ENCODE data around the gene SUFU.
"Not testable (repeated sequence)": the region's sequence is repeated elsewhere in the genome, so short reads cannot be mapped to it uniquely, and the experiment has no call there.

The SUFU gene

DNA sequence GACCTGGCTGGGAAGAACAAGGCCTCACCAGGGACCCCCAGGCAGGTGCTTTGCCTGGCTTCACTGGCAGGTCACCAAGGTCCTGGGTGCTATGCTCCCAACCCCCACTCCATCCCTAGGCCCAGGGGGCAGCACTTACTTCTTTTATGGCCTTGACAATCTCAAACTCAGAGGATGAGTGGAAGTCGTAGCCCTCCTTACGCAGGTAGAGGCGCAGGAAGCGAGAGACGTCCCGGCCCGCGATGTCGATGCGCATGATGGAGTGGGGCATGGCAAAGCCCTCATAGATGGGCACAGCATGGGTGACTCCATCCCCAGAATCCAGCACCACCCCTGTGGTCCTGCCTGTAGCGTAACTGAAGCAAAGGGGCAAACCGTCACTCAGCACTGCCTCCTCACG is 19.8 kb upstream of the SUFU start:
- peak in 1 of 2 experiments; percentile 0 for DNase-seq

DNA sequence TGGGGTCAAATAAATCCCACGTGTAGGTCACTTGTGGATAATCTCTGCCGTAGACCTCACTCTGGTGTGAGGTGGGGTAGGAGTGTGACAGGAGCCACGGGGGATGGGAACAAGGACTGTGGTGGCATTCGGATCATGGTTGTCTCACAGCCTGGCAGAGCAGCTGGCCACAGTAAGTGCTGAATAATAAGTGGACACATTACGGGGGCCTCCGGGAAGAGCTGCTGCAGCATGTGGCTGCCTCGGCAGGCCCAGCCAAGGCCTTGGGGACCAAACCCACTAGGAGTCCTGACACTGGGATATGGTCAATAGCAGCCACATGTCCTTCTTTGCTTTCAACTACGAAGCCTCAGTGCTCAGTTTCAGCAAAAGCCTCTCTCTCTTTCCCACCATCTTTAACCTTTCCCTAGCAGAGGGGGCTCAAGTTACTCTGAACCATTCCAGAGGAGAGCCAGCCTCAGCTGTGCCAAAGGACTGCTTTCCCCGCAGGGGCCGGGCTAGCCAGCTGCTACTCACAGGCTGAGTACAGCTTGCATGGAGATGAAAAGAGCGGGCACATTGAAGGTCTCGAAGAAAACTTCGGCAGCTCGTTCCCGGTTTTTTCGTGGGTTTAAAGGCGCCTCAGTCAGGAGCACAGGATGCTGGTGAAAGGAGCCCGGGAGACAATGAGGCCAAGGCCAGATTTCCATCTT is 18.5 kb upstream of the SUFU start:
- no peak for DNase-seq

DNA sequence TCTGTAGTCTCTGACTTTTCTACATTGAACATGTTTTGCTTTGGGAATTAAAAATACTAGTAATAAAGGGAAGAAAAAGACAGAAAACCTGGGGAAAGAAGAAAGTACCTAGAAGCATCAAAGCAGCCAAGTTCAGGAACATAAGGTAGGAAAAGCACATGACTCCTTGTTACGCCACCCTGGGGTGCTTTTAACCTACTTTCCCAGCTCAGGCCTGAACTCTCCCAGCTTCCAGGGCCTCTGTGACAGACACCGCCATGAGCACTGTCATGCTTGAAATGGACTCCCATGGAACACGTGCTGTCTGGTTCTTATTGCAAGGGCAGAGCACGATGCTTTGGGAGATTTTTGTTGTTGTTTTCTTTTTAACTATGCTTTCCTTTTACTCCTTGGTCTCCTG is 12.6 kb upstream of the SUFU start:
- DNase-seq = no peak

DNA sequence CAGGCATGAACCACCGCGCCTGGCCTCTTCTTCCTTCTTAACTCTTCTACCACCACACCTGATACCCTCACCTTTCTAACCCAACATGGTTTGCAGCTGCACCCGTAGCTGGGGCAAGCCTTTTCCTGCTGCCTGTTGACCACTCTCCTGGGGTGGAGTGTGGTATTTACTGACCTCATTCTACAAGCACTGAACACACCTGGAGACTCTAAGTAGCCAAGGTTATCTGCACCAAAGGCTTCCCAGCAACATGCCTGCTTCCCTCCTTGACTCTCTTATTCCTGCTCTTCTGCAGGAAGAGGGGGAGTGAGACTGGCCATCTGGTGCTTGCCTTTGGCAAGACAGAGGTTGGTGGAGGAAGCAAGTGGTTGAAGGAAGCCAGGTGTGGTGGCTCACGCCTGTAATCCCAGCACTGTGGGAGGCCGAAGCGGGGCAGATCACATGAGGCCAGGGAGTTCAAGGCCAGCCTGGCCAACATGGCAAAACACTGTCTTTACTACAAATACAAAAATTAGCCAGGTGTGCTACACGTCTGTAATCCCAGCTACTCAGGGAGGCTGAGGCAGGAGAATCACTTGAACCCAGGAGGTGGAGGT is 11.3 kb upstream of the SUFU start:
- peak in 1 of 2 experiments; percentile 0 for DNase-seq

DNA sequence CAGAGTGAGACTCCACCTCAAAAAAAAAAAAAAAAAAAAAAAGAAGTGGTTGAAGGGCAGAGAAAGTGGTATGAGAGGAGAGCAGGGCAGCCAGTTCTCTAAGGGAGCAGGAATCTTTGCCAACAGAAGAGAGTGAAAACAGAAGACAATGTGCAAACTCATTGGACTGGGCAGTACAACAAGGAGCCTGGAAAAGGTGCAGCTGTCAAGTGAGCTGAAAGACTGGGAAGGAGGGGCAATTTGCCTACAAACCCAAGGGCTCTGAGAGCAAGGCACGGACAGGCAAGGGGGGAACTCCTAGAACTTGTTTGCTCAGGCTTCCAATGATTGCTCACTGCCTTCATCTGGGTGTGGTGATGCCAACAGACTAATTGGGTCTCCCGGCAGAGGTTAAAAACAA is 10.8 kb upstream of the SUFU start:
- DNase-seq = no peak

DNA sequence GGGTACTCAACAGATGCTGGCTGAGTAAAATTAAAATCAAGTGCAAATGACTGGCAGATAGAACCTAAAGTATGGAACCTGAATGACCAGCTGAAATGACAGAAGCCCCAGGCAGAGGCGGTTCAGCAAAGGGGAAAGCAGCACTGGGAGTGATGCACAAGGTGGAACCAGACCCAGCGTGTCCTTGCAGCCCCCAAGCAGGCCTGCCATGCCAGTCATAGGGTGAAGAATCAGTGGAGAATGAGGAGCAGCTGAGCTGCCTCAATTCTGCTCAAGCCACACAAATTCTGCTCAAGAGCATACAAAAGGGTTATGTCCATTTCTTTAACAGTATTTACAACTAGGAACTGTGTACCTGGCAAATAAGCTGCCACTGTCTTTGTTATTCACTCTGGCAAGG is 10.0 kb upstream of the SUFU start:
- no peak for DNase-seq

DNA sequence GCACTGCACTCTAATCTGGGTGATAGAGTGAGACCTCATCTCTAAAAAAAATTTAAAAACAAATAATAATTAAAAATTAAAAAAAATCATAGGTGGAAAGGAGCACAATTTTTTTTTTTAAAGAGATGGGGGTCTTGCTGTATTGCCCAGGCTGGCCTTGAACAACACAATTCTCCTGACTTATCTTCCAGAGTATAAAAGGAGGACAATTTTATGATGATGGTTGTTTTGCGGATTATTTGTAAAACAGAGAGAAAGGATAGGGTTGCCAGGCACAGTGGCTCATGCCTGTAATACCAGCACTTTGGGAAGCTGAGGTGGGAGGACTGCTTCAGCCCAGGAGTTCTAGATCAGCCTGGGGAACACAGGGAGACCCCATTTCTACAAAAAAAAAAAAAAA is 6.2 kb upstream of the SUFU start:
- no peak for DNase-seq

DNA sequence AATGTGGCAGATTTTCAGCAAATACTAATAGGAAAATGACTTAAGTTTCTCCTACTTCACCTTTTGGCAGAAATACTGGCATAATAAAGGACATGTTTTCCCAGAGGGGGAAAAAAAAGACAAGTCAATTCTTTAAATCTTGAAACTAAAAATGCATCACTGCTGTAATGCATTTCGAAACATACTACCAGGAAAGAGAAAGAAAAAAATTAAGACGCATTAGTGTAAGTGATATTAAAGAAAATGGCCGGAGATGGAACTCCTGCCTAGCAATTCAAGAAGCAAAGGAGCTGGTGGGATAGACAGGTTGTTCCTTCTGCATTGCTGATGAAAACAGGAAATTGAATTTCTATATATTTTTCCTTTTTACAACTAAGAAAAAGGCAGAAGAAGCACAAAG is 4.4 kb upstream of the SUFU start:
- no peak for DNase-seq

DNA sequence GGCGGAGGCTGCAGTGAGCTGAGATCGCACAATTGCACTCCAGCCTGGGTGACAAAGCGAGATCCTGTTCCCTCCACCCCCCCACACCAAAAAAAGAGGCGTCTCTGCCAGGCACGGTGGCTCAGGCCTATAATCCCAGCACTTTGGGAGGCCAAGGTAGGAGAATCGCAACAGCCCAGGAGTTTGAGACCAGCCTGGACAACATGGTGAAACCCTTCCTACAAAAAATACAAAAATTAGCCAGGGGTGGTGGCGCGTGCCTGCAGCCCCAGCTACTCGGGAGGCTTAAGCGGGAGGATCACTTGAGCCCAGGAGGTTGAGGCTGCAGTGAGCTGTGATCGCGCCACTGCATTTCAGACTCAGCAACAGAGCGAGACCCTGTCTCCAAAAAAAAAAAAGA is 3.1 kb upstream of the SUFU start:
- DNase-seq = not testable (repeated sequence)

DNA sequence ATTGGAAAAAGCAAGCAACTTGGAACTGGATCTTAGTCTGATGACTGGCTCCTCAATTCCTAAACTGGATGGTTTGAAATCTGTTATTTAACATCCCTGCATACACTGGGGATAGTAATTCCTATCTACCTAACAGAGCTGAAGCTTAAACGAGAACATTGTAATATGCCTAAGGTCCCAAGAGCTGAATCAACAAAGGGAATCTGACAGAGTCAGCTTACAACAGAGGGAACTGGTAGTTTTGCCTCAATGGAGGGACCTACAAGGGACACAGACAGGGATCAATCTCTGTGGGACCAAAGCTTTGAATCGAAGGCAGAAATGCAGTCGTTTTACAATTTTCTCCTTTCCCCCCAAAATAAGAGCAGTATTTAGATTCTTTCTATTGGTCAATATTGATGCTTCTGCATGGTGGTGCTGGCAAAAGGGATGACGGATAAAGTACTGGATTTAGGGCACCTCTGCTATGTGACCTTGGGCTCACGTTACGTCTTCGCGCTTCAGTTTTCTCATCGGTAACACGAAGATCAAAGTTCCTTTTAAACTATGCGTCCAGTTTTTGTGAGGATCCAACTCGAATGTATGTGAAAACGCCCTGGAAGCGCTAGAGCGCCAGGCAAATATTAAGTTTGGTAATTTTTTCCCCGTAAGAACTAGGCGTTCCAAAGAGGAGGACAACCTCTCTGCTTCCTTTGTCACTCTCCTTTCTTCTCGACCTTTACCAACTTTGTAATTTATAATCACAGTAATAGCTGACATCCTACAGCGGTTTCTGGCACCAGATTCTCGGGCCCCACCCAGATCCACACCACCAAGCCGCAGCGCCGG is 2.4 kb upstream of the SUFU start:
- DNase-seq = no peak

DNA sequence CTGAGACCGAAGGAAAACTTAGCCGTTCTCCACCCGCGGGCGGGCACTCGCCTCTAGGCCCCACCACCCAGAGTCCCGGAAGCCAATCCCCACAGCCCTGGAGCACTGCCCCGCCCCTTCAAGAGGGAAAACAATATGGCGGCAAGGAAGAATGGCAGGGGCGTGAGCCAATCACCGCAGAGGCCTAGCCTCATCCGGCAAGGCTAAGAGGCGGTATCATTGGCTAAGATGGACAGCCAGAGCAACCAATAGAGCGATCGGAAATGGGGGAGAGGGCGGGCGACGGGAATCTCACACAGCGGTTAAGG is 1.8 kb upstream of the SUFU start:
- peak; percentile 88 to 93 for DNase-seq

DNA sequence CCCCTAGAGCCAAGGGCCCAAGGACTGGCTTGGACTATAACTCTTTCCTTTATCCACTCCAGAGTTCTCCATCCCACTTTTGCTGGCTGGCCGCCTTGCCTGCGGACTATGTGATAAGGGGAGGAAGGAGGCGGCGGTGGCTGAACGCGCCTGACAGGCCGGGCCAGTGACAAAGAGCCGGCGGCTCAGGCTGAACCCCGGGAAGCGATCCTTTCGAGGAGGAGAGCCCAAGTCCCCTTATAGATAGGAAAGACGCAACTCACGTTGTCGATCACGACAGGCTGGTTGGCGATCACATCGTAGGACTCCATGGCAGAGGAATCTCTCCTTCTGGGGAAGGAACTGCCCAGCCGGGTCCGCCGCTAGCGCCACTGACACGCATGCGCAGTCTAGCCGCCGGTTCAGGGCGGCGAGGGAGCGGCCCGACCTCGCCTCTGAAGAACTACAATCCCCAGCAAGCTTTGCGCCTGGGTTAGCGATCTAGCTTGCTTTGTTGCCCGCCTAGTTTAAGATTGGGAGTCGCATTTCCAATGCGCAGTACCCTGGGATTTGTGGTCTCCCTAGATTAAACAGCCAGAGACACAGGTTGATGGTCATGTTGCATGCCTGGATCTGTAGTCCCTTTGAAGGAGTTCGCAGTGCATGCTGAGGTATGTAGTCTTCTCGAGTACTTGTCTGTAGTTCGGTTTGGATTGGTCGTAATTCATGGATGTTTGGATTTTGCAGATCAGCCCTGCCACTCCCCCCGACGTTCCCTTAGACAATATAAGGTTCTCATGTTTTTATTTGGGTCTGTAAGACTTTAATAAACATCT is 1.2 kb upstream of the SUFU start, which contains the start of gene ACTR1A:
TSS of gene ACTR1A (minus strand) at position 376 of the 815 bp plus-strand sequence. CDS start at position 311, 65 bp downstream.
- peak; percentile 92 to 95 for DNase-seq

DNA sequence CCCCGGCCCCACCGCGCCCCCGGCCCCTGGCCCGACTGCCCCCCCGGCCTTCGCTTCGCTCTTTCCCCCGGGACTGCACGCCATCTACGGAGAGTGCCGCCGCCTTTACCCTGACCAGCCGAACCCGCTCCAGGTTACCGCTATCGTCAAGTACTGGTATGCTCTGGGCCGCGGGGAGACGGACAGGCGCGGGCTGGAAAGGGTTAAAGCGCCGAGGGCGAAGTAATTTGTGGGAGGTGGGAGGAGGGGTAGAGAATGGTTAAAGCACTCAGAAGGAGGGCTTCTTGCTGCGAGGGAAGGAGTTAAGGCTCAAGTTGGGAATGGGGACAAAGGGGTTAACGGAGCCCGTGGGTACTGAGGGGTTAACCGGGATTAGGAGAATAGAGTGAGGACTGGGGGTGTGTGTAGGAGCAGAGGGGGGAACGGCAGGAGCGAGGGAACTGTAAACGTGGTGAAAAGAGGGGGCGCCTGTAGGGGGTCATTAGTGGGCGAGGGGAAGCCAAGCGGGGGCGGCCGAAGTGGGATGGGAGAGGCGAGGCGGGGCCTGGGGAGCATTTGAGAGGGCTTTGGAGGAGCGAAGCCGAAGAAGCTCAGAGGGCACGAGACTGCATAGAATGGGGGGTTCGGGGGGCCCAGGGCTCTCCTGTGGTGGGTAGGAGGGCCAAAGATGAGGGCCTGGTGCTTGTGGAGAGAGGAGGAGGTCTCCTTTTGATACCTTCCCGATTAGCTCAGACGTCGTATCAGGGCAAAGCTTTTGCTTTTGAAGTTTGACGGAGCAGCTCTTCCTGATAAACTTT is 605 bp downstream of the SUFU start:
- DNase-seq = peak in 1 of 2 experiments; percentile 29

DNA sequence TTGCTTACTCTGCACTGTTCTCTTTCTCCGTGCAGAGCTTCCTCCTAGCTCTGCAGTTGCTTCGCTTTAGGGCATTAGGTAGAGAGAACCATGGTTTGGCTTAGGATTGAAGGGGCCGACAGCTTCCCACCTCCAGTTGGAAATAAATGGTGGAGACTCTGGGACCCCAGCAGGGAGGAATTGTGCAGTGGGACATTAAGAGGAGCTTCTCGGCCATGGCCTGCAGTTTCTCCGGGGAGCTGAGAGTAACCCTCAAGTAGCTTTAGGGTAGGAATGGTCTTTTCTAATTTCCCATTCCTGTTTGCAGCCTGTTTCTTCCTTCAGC is 1.2 kb downstream of the SUFU start:
- DNase-seq = no peak

DNA sequence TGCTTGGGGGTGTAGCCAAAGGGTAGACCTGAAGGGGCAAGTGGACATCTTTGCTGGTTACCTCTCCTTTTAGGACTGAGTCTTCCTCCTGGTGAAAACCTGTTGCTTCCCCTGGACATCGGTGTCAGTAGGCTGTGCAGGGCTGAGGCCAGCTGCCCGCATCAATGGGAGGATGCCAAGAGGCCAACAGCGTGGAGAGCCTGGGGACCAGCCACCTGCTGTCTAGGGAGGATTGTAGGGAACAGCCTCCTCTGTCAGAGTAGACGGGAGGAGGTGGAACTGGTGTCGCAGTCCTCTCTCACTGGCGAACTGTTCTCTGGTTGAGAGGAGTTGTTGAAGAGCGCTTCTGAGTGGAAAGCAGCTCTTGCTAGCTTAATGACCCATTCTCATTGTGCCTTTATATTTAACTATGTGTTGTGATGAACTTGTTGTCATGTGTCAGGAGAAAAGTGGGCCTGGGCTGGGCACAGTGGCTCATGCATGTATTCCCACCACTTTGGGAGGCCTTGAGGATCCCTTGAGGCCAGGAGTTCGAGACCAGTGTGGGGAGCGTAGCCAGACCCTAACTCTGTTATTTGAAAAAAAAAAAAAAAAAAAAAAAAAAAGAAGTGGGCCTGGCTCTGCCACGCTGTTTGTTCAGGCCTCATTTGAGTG is 1.8 kb downstream of the SUFU start:
- DNase-seq = peak in 1 of 2 experiments; percentile 0

DNA sequence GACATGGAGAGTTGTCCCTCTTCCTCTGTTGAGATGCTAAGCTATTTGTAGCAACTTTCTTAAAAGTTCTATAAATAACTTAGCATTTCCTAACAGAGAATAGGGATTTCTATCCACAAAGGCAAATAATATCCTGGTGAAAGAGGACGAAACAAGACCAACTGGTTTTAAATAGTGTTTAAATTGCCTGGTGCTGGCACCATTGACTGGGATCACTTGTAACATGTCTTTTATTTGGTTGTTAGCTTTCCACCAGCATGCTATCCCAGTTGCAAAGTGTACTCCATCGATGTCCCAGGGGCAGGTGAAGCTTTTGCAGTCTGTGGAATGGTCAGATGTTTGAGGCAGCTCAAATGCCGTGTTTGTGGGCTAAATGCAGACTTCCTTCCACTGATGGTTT is 3.7 kb downstream of the SUFU start:
- no peak for DNase-seq

DNA sequence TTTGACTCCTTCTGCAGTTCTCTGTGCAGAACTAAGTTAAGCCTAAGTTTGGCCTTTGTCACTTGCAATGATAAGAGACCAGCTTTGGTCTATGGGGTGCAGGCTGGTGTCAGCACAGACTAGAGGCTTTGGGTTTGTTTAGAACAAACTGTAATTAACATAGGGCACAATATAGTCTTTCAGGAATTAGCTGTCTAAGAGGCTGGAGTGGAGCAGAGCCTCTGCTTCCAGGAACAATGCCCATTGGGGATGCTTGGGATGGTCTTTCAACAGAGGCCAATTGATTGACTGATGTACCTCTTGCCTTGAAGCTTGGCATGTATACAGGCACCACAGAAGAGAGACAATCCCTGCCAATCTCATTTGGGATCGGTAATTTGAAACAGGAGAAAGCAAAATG is 4.7 kb downstream of the SUFU start:
- no peak for DNase-seq

DNA sequence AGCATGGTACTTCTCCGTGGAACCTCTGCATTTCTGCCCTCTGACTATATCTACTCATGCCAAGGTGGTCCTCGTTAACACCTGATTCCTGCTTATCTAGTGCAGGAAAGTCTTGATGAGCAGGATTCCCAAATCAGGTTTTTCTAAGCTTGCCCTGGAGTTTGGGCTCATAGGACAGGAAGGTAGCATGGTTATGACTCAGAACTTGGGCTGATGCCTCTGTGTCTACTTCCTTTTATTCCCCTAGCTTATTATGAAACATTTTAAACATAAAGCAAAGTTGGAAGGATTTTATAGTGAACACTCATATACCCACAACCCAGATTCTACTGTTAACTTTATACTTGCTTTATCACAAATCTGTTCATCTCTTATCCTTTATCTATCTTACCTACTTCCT is 5.6 kb downstream of the SUFU start:
- no peak for DNase-seq

DNA sequence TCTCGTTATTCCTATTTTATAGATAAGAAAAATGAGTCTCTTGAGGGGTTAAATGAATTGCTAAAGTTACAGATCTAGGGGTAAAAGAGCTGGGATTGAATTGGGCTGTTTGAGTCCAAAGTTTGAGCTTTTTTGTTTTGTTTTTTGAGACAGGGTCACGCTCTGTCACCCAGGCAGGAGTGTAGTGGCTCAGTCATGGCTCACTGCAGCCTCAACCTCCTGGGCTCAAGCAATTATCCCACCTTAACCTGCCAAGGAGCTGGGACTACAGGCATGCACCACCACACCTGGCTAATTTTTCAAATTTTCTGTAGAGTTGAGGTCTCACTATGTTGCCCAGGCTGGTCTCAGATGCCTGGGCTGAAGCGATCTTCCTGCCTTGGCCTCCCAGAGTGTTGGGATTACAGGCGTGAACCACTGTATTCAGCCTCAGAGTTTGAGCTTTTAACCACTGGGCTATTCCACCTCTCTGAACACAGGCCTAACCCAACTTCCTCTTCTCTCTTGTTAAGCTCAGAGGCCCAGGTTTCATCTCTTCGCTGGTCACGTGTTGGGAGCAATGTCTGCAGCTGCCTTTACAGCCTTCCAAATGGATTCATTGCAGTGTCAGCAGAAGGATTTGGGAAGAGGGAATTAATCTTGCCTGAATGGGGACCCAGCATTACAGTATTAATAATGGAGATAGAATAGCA is 8.0 kb downstream of the SUFU start:
- DNase-seq = no peak

DNA sequence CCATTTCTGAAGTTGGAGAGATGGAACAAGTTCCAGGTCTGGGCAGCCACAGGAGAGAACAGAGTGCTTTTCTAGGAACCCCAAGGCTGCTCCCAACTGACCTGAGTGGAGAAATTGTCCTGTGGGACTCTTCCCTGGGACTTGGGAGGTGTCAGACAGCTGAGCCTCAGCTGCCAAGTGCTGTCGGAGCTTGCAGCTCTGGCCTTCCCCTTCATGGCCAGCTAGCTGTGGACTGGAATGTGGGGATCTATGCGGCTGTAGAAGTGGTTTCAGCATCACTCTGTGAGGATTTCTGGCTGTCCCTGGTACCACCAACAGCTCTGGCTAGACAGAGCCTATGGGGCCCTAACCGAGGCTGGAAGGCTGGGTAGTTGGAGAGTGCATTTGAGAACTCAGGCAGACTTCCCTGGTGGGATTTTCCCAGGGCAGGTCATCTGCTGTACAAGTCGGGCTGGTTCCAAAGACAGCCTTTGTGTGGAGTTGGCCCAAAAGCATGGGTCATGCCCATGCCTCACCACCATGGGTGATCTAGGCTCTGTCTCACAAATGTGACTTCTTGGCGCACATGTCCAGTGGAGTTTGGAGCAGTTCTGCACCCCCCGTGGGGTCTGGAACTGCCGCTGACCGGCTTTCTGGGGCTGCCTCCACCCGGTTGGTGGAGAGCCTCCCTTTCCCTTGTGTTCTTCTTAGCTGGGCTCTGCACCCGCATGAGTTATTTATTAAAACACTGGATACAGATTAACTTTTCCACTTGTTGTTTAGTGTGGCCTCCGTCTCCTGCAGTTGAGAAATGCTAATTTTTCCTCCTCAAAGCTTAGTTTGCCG is 10.9 kb downstream of the SUFU start:
- DNase-seq = no peak

Measured in NCI-H524 (cell line).